H1 (cell line): ENCODE measurements around the gene TNNI2. TPM values are rescaled to one million over a fixed set of nuclear protein-coding genes. Genes with fewer than 3 reads are reported as not detected.

ENCODE experiments used
- CTCF ChIA-PET: fragments of 300-600 bp; sonication (Branson Sonifier 250); formaldehyde crosslinking; loops from one replicate; lab custom pipeline; 2021; ENCODE audit not compliant: partially characterized antibody; lab: Charles Lee
- POLR2A ChIA-PET: fragments of 300-600 bp; sonication (Branson Sonifier 250); formaldehyde crosslinking; loops from one replicate; lab custom pipeline; 2021; ENCODE audit warnings: inconsistent platforms; ENCODE audit not compliant: partially characterized antibody; lab: Charles Lee
- DNase-seq, 2 experiments: peaks; one replicate each; pipeline versions ENCODE4 v3.0.0 to v3.0.0-alpha.2; 2010 to 2022; ENCODE audit warnings: low spot score in 2 of 2, low read depth in 1 of 2, mixed read lengths in 1 of 2
- FAIRE-seq: peaks from 2 replicates; lab custom pipeline; 2011; peaks lifted over from hg19 to GRCh38; lab: Jason Lieb, UNC
- H2AFZ ChIP-seq: 2 replicates; pipeline ENCODE4 v1.8.1; 2012; ENCODE audit warnings: low read length, inconsistent platforms
- H2AK5ac ChIP-seq: 2 replicates; pipeline ENCODE4 v1.6.1; 2013; ENCODE audit warnings: low read depth, low read length
- H2BK120ac ChIP-seq: replicated peaks from 2 replicates; pipeline ENCODE3; 2013; ENCODE audit warnings: low read depth, low read length, inconsistent platforms
- H2BK12ac ChIP-seq: 2 replicates; pipeline ENCODE4 v1.6.1; 2013; ENCODE audit warnings: low read depth, low read length
- H2BK15ac ChIP-seq: 2 replicates; pipeline ENCODE4 v1.6.1; 2013; ENCODE audit warnings: low read length
- H2BK20ac ChIP-seq: 2 replicates; pipeline ENCODE4 v1.6.1; 2013; ENCODE audit warnings: low read length
- H2BK5ac ChIP-seq: 2 replicates; pipeline ENCODE4 v1.6.1; 2013; ENCODE audit warnings: low read depth, low read length
- H3K14ac ChIP-seq: 2 replicates; pipeline ENCODE4 v1.6.1; 2013; ENCODE audit warnings: inconsistent platforms; ENCODE audit not compliant: insufficient read length
- H3K18ac ChIP-seq: 2 replicates; pipeline ENCODE4 v1.6.1; 2013; ENCODE audit warnings: low read length; ENCODE audit errors: extremely low read depth
- H3K23ac ChIP-seq: 2 replicates; pipeline ENCODE4 v1.6.1; 2013; ENCODE audit warnings: inconsistent platforms; ENCODE audit not compliant: insufficient read length
- H3K23me2 ChIP-seq: 2 replicates; pipeline ENCODE4 v1.6.1; 2013; ENCODE audit warnings: low read depth, low read length
- H3K27ac ChIP-seq: 2 replicates; pipeline ENCODE4 v1.6.1; 2011; ENCODE audit warnings: low read depth, low read length, inconsistent platforms
- H3K27me3 ChIP-seq, 4 experiments: replicated peaks in 1 of 4; 1 replicate in 1 of 4; 2 replicates in 3 of 4; pipeline versions ENCODE4 v1.6.1 to v1.8.1; 2011 to 2013; ENCODE audit warnings: low read length in 3 of 4, mild to moderate bottlenecking in 3 of 4, inconsistent platforms in 2 of 4, mixed read lengths in 2 of 4, moderate library complexity in 1 of 4; ENCODE audit not compliant: control insufficient read depth in 3 of 4, insufficient read depth in 3 of 4; ENCODE audit errors: extremely low read depth in 1 of 4
- H3K36me3 ChIP-seq, 4 experiments: 2 replicates each; pipeline versions ENCODE4 v1.6.1 to v1.8.1; 2011 to 2013; ENCODE audit warnings: mild to moderate bottlenecking in 4 of 4, low read length in 3 of 4, moderate library complexity in 2 of 4, control low read depth in 1 of 4, inconsistent platforms in 1 of 4; ENCODE audit not compliant: insufficient read depth in 4 of 4, control insufficient read depth in 2 of 4
- H3K4ac ChIP-seq: replicated peaks from 2 replicates; pipeline ENCODE3; 2013; ENCODE audit warnings: low read length, low read depth, mixed read lengths, inconsistent platforms; ENCODE audit not compliant: insufficient read length
- H3K4me1 ChIP-seq, 4 experiments: replicated peaks in 1 of 4; 1 replicate in 1 of 4; 2 replicates in 3 of 4; pipeline versions ENCODE4 v1.6.1 to v1.8.1; 2011 to 2013; ENCODE audit warnings: low read length in 3 of 4, inconsistent platforms in 2 of 4, mixed read lengths in 1 of 4; ENCODE audit not compliant: insufficient read depth in 4 of 4, control insufficient read depth in 3 of 4
- H3K4me2 ChIP-seq, 2 experiments: 2 replicates each; pipeline versions ENCODE4 v1.6.1 to v1.8.1; 2011 to 2013; ENCODE audit warnings: low read depth in 2 of 2, low read length in 2 of 2, control low read depth in 1 of 2, inconsistent platforms in 1 of 2, mild to moderate bottlenecking in 1 of 2; ENCODE audit not compliant: insufficient read depth in 1 of 2
- H3K4me3 ChIP-seq, 4 experiments: fragments of 200-600, 300-600 bp in 1 of 4; sonication (generic), shearing (Covaris generic), sonication (Bioruptor Twin) in 1 of 4; 2 replicates each; pipeline versions ENCODE4 v1.5.1 to v1.8.1; 2011 to 2016; ENCODE audit warnings: low read length in 4 of 4, low read depth in 3 of 4, control low read depth in 2 of 4, inconsistent platforms in 2 of 4, mild to moderate bottlenecking in 2 of 4, mixed read lengths in 1 of 4, moderate library complexity in 1 of 4; ENCODE audit not compliant: insufficient read depth in 2 of 4; ENCODE audit errors: extremely low read depth in 1 of 4
- H3K56ac ChIP-seq: replicated peaks from 2 replicates; pipeline ENCODE3; 2013; ENCODE audit warnings: low read depth, mild to moderate bottlenecking, mixed read lengths, low read length, inconsistent platforms; ENCODE audit not compliant: insufficient read length
- H3K79me1 ChIP-seq: 2 replicates; pipeline ENCODE4 v1.6.1; 2013; ENCODE audit warnings: low read depth, low read length, control low read depth
- H3K79me2 ChIP-seq, 2 experiments: 2 replicates each; pipeline versions ENCODE4 v1.6.1 to v1.8.1; 2012 to 2013; ENCODE audit warnings: low read length in 2 of 2, mild to moderate bottlenecking in 2 of 2, inconsistent platforms in 1 of 2; ENCODE audit not compliant: insufficient read depth in 2 of 2, control insufficient read depth in 1 of 2
- H3K9ac ChIP-seq, 4 experiments: replicated peaks in 1 of 4; 1 replicate in 1 of 4; 2 replicates in 3 of 4; pipeline versions ENCODE4 v1.6.1 to v1.8.1; 2011 to 2013; ENCODE audit warnings: low read depth in 3 of 4, low read length in 3 of 4, control low read depth in 2 of 4, mild to moderate bottlenecking in 2 of 4, moderate library complexity in 2 of 4, inconsistent platforms in 1 of 4; ENCODE audit errors: extremely low read depth in 1 of 4
- H3K9me3 ChIP-seq, 2 experiments: 2 replicates each; pipeline versions ENCODE4 v1.6.1 to v1.8.1; 2012 to 2013; ENCODE audit warnings: mild to moderate bottlenecking in 2 of 2, moderate library complexity in 2 of 2, control low read depth in 1 of 2, inconsistent platforms in 1 of 2, low read depth in 1 of 2, low read length in 1 of 2, mixed read lengths in 1 of 2; ENCODE audit not compliant: insufficient read depth in 2 of 2
- H4K20me1 ChIP-seq, 2 experiments: replicated peaks in 1 of 2; 2 replicates each; pipeline versions ENCODE3 to v1.8.1; 2011 to 2013; ENCODE audit warnings: inconsistent platforms in 2 of 2, low read length in 2 of 2, mild to moderate bottlenecking in 1 of 2; ENCODE audit not compliant: insufficient read depth in 2 of 2, control insufficient read depth in 1 of 2
- H4K5ac ChIP-seq: 2 replicates; pipeline ENCODE4 v1.6.1; 2013; ENCODE audit warnings: low read length, low read depth, mixed read lengths, inconsistent platforms; ENCODE audit not compliant: insufficient read length
- H4K8ac ChIP-seq: 2 replicates; pipeline ENCODE4 v1.8.0; 2013; ENCODE audit warnings: mild to moderate bottlenecking, moderate library complexity, low read length, inconsistent platforms; ENCODE audit not compliant: insufficient read depth; ENCODE audit errors: extremely low read depth
- H4K91ac ChIP-seq: replicated peaks from 2 replicates; pipeline ENCODE3; 2013; ENCODE audit warnings: low read length, mixed read lengths, inconsistent platforms; ENCODE audit not compliant: insufficient read length
- BACH1 ChIP-seq: IDR thresholded peaks from 2 replicates; pipeline ENCODE4 v1.6.1; 2012; ENCODE audit warnings: low read length, improper control_type of control experiment
- CBX8 ChIP-seq: fragments of 300-800, 300-1000 bp; sonication (generic); IDR thresholded peaks from 2 replicates; pipeline ENCODE4 v1.7.1; 2016; ENCODE audit warnings: low read depth, low read length, borderline replicate concordance
- EP300 ChIP-seq, 2 experiments: IDR thresholded peaks; 1 replicate in 1 of 2; 2 replicates in 1 of 2; pipeline ENCODE4 v1.6.1; 2011 to 2012; ENCODE audit warnings: low read depth in 2 of 2, low read length in 2 of 2, mild to moderate bottlenecking in 2 of 2, borderline replicate concordance in 1 of 2, inconsistent platforms in 1 of 2, moderate library complexity in 1 of 2
- EZH2 ChIP-seq: fragments of 200-600 bp; sonication (generic); IDR thresholded peaks from 2 replicates; pipeline ENCODE4 v1.7.1; 2012; ENCODE audit warnings: low read depth, mild to moderate bottlenecking, moderate library complexity, low read length, inconsistent platforms; ENCODE audit not compliant: severe bottlenecking
- RNF2 ChIP-seq: fragments of 200-900, 300-1000 bp; sonication (generic); IDR thresholded peaks from 2 replicates; pipeline ENCODE4 v1.7.1; 2016; ENCODE audit warnings: borderline replicate concordance, low read depth, mild to moderate bottlenecking, antibody characterized with exemption, low read length; ENCODE audit not compliant: poor library complexity, severe bottlenecking; ENCODE audit errors: missing control alignments
- SAP30 ChIP-seq: fragments of 300-600 bp; sonication (generic); IDR thresholded peaks from 2 replicates; pipeline ENCODE4 v1.7.1; 2012; ENCODE audit warnings: low read length, moderate library complexity, mild to moderate bottlenecking, inconsistent platforms; ENCODE audit not compliant: insufficient read depth, insufficient replicate concordance
- TEAD4 ChIP-seq: IDR thresholded peaks from 2 replicates; pipeline ENCODE4 v1.6.1; 2012; ENCODE audit warnings: low read depth, low read length, inconsistent platforms, mixed read lengths
- ZNF274 ChIP-seq: IDR thresholded peaks from 2 replicates; pipeline ENCODE4 v1.7.0; 2012; ENCODE audit warnings: low read length, borderline replicate concordance; ENCODE audit errors: extremely low read depth
- WGBS, 2 experiments: shearing (Covaris generic) in 1 of 2; methylation state at CpG; one replicate each; pipeline versions ENCODE4 v1.1.6 to v1.1.7; 2013 to 2015; ENCODE audit warnings: low lambda C conversion rate in 2 of 2, mixed read lengths in 2 of 2, inconsistent platforms in 1 of 2, low coverage in 1 of 2, missing lambda C conversion rate in 1 of 2; ENCODE audit not compliant: insufficient replicate concordance in 2 of 2, insufficient coverage in 1 of 2, insufficient read length in 1 of 2; ENCODE audit errors: extremely low coverage in 1 of 2, missing lambda C conversion rate in 1 of 2; 5-methylcytosine and 5-hydroxymethylcytosine counted together
- polyA plus RNA-seq, 7 experiments: library from polyadenylated mRNA; depleted of rRNA in 3 of 7; stranded (reverse) in 5 of 7; unstranded in 2 of 7; fragments of >200 nt in 5 of 7; fragments of 200-250 nt in 2 of 7; gene quantifications; 1 replicate in 5 of 7; 2 replicates in 1 of 7; 4 replicates in 1 of 7; pipeline versions ENCODE4 v1.2.1 to v1.2.3, GENCODE V29; 2011 to 2013; ENCODE audit warnings: missing spikeins in 2 of 7, mixed read lengths in 2 of 7
- total RNA-seq: library from RNA; stranded (reverse); fragmentation: NEBNext Ultra II Directional; extraction: Animal tissue kit (Norgen Biotek cat#: 25700); gene quantifications from 2 replicates; pipeline ENCODE4 v1.2.1, GENCODE V29; 2021

TNNI2 gene
- total and polyA plus RNA-seq, 2 of the 8 experiments (the other 6 are each of a cell fraction or from before 2014, with no cell fraction given): not detected

- Histone ChIP-seq H2AFZ (no peak overlapping the region), H3K4me2 (no peak overlapping the region), H3K9ac (no peak overlapping the region), H3K9me3 (no peaks in the 10 kb centered on the region), H3K27me3 (no peaks in the 10 kb centered on the region; a peak in 1 of 7 replicates), H2AK5ac (no peak overlapping the region), H4K5ac (no peak overlapping the region), H4K91ac (no peak overlapping the region), H4K20me1 (peaks cover 0 to 2% of the 10 kb centered on the region in 2 experiments), H3K23ac (no peak overlapping the region), H3K4me1 (no peaks in the 10 kb centered on the region), H2BK15ac (no peak overlapping the region), H2BK12ac (no peak overlapping the region), H3K27ac (no peak overlapping the region), H3K79me1 (no peaks in the 10 kb centered on the region), H3K79me2 (no peaks in the 10 kb centered on the region), H4K8ac (no peak overlapping the region), H2BK20ac (no peak overlapping the region), H3K14ac (no peak overlapping the region), H3K4me3 (no peak overlapping the region), H3K23me2 (peaks cover 26% of the 10 kb centered on the region; the same call in 1 of the 2 replicates), H3K36me3 (no peaks in the 10 kb centered on the region), H2BK5ac (no peak overlapping the region), H3K56ac (no peak overlapping the region), H3K18ac (no peak overlapping the region)
- FAIRE-seq (no peak), DNase-seq (no peak)
- POLR2A ChIA-PET: interaction anchor here (0.6 kb wide), 1 partner anchor 1074 kb away, joined by 3 read pairs; no protein-coding TSS in a partner anchor
- CTCF ChIA-PET: interaction anchor here (1.0 to 4.0 kb wide), 11 partner anchors 10 to 268 kb away, joined by 3 to 39 read pairs (median 6); no protein-coding TSS in a partner anchor
- 92% methylated on average over 8 of the region's 9 CpGs; no CpG with 5 or more reads in 1 of the 2 experiments for WGBS, 2 experiments
- TF ChIP-seq SAP30 (no peak), EP300 (IDR thresholded peaks at IDR 0.05; ENCODE audit: borderline replicate concordance in 1 of 2, low read depth in 2 of 2, low read length in 2 of 2) (no peak), EZH2 (no peak), BACH1 (no peak), RNF2 (no peak), TEAD4 (no peak), CBX8 (no peak), ZNF274 (no peak)
- TF ChIP-seq, all 59 proteins: peak for 0
- Histone ChIP-seq H3K4ac (no peak overlapping the region), H2BK120ac (no peak overlapping the region)
Measured at GRCh38 chr11:1888347-1888753, 49.6 kb downstream of the TNNI2 start.
